K562 (cell line): ENCODE measurements around the gene XYLB. TPM values are rescaled to one million over a fixed set of nuclear protein-coding genes. Genes with fewer than 3 reads are reported as not detected.

Source experiments
- BACH1 ChIP-seq: fragments of 200-800 bp; sonication (Bioruptor generic); IDR thresholded peaks from 2 replicates; pipeline ENCODE4 v1.6.1; 2016; ENCODE audit warnings: missing genetic modification characterization, missing compliant biosample characterization
- BCOR ChIP-seq: fragments of 450-650 bp; IDR thresholded peaks from 2 replicates; pipeline ENCODE4 v1.6.1; 2016
- C11orf30 ChIP-seq: fragments of 450-650 bp; IDR thresholded peaks from 2 replicates; pipeline ENCODE4 v1.6.1; 2016; ENCODE audit warnings: low read depth, mild to moderate bottlenecking
- ETS2 ChIP-seq: IDR thresholded peaks from 2 replicates; pipeline ENCODE4 v1.6.1; 2016; ENCODE audit warnings: borderline replicate concordance, missing genetic modification characterization, mild to moderate bottlenecking, moderate library complexity, missing compliant biosample characterization; ENCODE audit not compliant: poor library complexity, severe bottlenecking
- HDAC8 ChIP-seq: fragments of 450-650 bp; IDR thresholded peaks from 2 replicates; pipeline ENCODE4 v1.6.1; 2016; ENCODE audit warnings: mild to moderate bottlenecking, missing genetic modification characterization, moderate library complexity, missing compliant biosample characterization
- KAT8 ChIP-seq: fragments of 450-650 bp; IDR thresholded peaks from 2 replicates; pipeline ENCODE4 v1.6.1; 2016; ENCODE audit warnings: low read depth, mild to moderate bottlenecking
- LEF1 ChIP-seq: fragments of 450-650 bp; IDR thresholded peaks from 2 replicates; pipeline ENCODE4 v1.6.1; 2016; ENCODE audit warnings: mild to moderate bottlenecking
- MAFG ChIP-seq: fragments of 450-650 bp; conservative IDR thresholded peaks from 2 replicates; pipeline ENCODE4 v1.6.1; 2016; ENCODE audit warnings: missing genetic modification characterization, missing compliant biosample characterization
- MECOM ChIP-seq: fragments of 250-450 bp; sonication (Bioruptor Pico); IDR thresholded peaks from 2 replicates; pipeline ENCODE4 v1.8.0; 2022; ENCODE audit warnings: inconsistent platforms
- MTA1 ChIP-seq: fragments of 450-650 bp; IDR thresholded peaks from 2 replicates; pipeline ENCODE4 v1.6.1; 2017; ENCODE audit warnings: borderline replicate concordance
- NFE2L1 ChIP-seq: fragments of 450-650 bp; IDR thresholded peaks from 2 replicates; pipeline ENCODE4 v1.6.1; 2016; ENCODE audit warnings: missing genetic modification characterization, low read depth, mild to moderate bottlenecking, missing compliant biosample characterization, moderate library complexity, borderline replicate concordance
- PHF8 ChIP-seq: fragments of 200-600 bp; sonication (generic); IDR thresholded peaks from 2 replicates; pipeline ENCODE4 v1.6.1; 2012; ENCODE audit warnings: mixed run types, mild to moderate bottlenecking, inconsistent platforms, low read length, moderate library complexity, borderline replicate concordance
- POLR3G ChIP-seq: IDR thresholded peaks from 2 replicates; pipeline ENCODE4 v1.6.1; 2011; ENCODE audit not compliant: insufficient read length, insufficient replicate concordance; ENCODE audit errors: extremely low read depth
- RAD21 ChIP-seq, 2 experiments: fragments of 250-450 bp in 1 of 2; fragments of 450-650 bp in 1 of 2; sonication (Bioruptor Pico) in 1 of 2; formaldehyde crosslinking in 1 of 2; IDR thresholded peaks in 1 of 2; conservative IDR thresholded peaks in 1 of 2; 2 replicates each; pipeline versions ENCODE4 v1.4.0 to v1.8.0; 2020 to 2022; ENCODE audit warnings: mild to moderate bottlenecking in 2 of 2, moderate library complexity in 1 of 2
- RAD51 ChIP-seq: fragments of 450-650 bp; IDR thresholded peaks from 2 replicates; pipeline ENCODE4 v1.7.1; 2016; ENCODE audit warnings: low read depth, mild to moderate bottlenecking, borderline replicate concordance
- RBM15 ChIP-seq: fragments of 200-400 bp; formaldehyde crosslinking; IDR thresholded peaks from 2 replicates; pipeline ENCODE4 v1.6.1; 2018; ENCODE audit warnings: mild to moderate bottlenecking, low read length, moderate library complexity; ENCODE audit not compliant: insufficient read depth
- RUNX1 ChIP-seq: sonication (generic); IDR thresholded peaks from 2 replicates; pipeline ENCODE4 v1.6.1; 2016; ENCODE audit warnings: antibody characterized with exemption, low read depth
- TFAM ChIP-seq: fragments of 250-450 bp; sonication (Bioruptor Pico); conservative IDR thresholded peaks from 2 replicates; pipeline ENCODE4 v1.5.0; 2021; ENCODE audit warnings: mild to moderate bottlenecking, moderate library complexity
- ZFP1 ChIP-seq: fragments of 450-650 bp; formaldehyde crosslinking; IDR thresholded peaks from 2 replicates; pipeline ENCODE4 v1.4.0; 2020; ENCODE audit warnings: mild to moderate bottlenecking, mixed read lengths
- ZFP30 ChIP-seq: fragments of 250-450 bp; sonication (Bioruptor Pico); IDR thresholded peaks from 2 replicates; pipeline ENCODE4 v1.8.0; 2022; ENCODE audit warnings: moderate library complexity, mild to moderate bottlenecking, inconsistent platforms, borderline replicate concordance
- ZFPM2 ChIP-seq: fragments of 250-450 bp; sonication (Bioruptor Pico); IDR thresholded peaks from 2 replicates; pipeline ENCODE4 v1.5.1; 2022; ENCODE audit warnings: mild to moderate bottlenecking
- ZNF174 ChIP-seq: fragments of 250-450 bp; sonication (Bioruptor Pico); IDR thresholded peaks from 2 replicates; pipeline ENCODE4 v1.4.0; 2020; ENCODE audit warnings: mild to moderate bottlenecking
- ZNF347 ChIP-seq: fragments of 450-650 bp; formaldehyde crosslinking; IDR thresholded peaks from 2 replicates; pipeline ENCODE4 v1.4.0; 2020; ENCODE audit warnings: low read depth, mild to moderate bottlenecking, moderate library complexity
- polyA plus RNA-seq, 8 experiments: library from polyadenylated mRNA; depleted of rRNA in 4 of 8; stranded (reverse) in 5 of 8; unstranded in 3 of 8; fragments of >200 nt; fragmentation: Nextera tagmentation in 2 of 8; fragmentation: Illumina TruSeq in 1 of 8; extraction: Ambion mirVana in 2 of 8; extraction: Trizol in 1 of 8; gene quantifications; 2 replicates each; pipeline versions ENCODE4 v1.2.1 to v1.2.3, GENCODE V29; 2011 to 2014; ENCODE audit warnings: inconsistent platforms in 1 of 8, missing spikeins in 1 of 8
- total RNA-seq, 7 experiments: library from RNA; depleted of rRNA in 6 of 7; stranded (reverse); fragments of >200 nt in 6 of 7; fragmentation: Illumina TruSeq in 2 of 7; extraction: Trizol in 2 of 7; gene quantifications; 2 replicates each; pipeline versions ENCODE4 v1.2.1 to v1.2.3, GENCODE V29; 2011 to 2021; ENCODE audit warnings: low replicate concordance in 1 of 7
- TF ChIP-seq, protein P1 (sequence below), 3 experiments: IDR thresholded peaks in 2 of 3; conservative IDR thresholded peaks in 1 of 3; 2 replicates each; pipeline ENCODE4 v1.5.1; 2011 to 2012; ENCODE audit warnings: low read length in 3 of 3, mild to moderate bottlenecking in 3 of 3, control low read depth in 2 of 3, improper control_type of control experiment in 1 of 3, inconsistent platforms in 1 of 3, low read depth in 1 of 3, mixed read lengths in 1 of 3, moderate library complexity in 1 of 3; ENCODE audit not compliant: insufficient read depth in 2 of 3
- TF ChIP-seq, protein P2 (sequence below): sonication (generic); formaldehyde crosslinking; IDR thresholded peaks from 2 replicates; pipeline ENCODE4 v1.8.0; 2022; ENCODE audit warnings: mild to moderate bottlenecking, low read depth, missing genetic modification reagents

XYLB gene
- total and polyA plus RNA-seq, 9 of the 15 experiments (the other 6 are each of a cell fraction or from before 2014, with no cell fraction given): 4.0 to 20.2 (median 13.2) TPM

- 0 out of 2 replicates have a peak, but pooled peaks have one; percentile 9 for TF ChIP-seq LEF1
- no peak for TF ChIP-seq RBM15
- TF ChIP-seq ZNF347 (CRISPR knock-in tag): no peak
- TF ChIP-seq NFE2L1: no peak
- no peak for TF ChIP-seq ZFP30 (CRISPR knock-in tag)
- no peak for TF ChIP-seq POLR3G
- peak; percentile 42 to 54 for TF ChIP-seq RAD21 (CRISPR knock-in tag; conservative IDR thresholded peaks at IDR 0.05 in 1 of 2, IDR thresholded peaks at IDR 0.05 in 1 of 2)
- TF ChIP-seq ETS2 (tag): no peak
- TF ChIP-seq ZFP1 (CRISPR knock-in tag): no peak
- TF ChIP-seq BCOR: no peak
- no peak for TF ChIP-seq HDAC8 (tag)
- no peak for TF ChIP-seq MECOM
- peak; percentile 57 for TF ChIP-seq C11orf30
- no peak for TF ChIP-seq PHF8
- no peak for TF ChIP-seq TFAM
- no peak for TF ChIP-seq ZNF174 (CRISPR knock-in tag)
- TF ChIP-seq RUNX1: no peak
- TF ChIP-seq, protein P1, sequence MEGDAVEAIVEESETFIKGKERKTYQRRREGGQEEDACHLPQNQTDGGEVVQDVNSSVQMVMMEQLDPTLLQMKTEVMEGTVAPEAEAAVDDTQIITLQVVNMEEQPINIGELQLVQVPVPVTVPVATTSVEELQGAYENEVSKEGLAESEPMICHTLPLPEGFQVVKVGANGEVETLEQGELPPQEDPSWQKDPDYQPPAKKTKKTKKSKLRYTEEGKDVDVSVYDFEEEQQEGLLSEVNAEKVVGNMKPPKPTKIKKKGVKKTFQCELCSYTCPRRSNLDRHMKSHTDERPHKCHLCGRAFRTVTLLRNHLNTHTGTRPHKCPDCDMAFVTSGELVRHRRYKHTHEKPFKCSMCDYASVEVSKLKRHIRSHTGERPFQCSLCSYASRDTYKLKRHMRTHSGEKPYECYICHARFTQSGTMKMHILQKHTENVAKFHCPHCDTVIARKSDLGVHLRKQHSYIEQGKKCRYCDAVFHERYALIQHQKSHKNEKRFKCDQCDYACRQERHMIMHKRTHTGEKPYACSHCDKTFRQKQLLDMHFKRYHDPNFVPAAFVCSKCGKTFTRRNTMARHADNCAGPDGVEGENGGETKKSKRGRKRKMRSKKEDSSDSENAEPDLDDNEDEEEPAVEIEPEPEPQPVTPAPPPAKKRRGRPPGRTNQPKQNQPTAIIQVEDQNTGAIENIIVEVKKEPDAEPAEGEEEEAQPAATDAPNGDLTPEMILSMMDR (IDR thresholded peaks at IDR 0.05 in 2 of 3, conservative IDR thresholded peaks at IDR 0.05 in 1 of 3; ENCODE audit: insufficient read depth in 2 of 3, low read depth in 1 of 3, low read length in 3 of 3): peak in 1 of 3 experiments; percentile 35; a peak in 3 of 6 replicates
- TF ChIP-seq RAD51: no peak
- no peak for TF ChIP-seq BACH1 (tag)
- no peak for TF ChIP-seq KAT8
- no peak for TF ChIP-seq MTA1
- TF ChIP-seq, protein P2, sequence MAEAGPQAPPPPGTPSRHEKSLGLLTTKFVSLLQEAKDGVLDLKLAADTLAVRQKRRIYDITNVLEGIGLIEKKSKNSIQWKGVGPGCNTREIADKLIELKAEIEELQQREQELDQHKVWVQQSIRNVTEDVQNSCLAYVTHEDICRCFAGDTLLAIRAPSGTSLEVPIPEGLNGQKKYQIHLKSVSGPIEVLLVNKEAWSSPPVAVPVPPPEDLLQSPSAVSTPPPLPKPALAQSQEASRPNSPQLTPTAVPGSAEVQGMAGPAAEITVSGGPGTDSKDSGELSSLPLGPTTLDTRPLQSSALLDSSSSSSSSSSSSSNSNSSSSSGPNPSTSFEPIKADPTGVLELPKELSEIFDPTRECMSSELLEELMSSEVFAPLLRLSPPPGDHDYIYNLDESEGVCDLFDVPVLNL (CRISPR knock-in tag): no peak
- no peak for TF ChIP-seq ZFPM2 (CRISPR knock-in tag)
- TF ChIP-seq MAFG (tag): no peak
Observed at GRCh38 chr3:38343797-38344594, 2.6 kb upstream of the XYLB start (continued).
